A673 (cell line): ENCODE measurements around the gene TXLNG.

ENCODE experiments used
- EZH2 ChIP-seq: fragments of 200-600 bp; sonication (generic); IDR thresholded peaks from 2 replicates; pipeline ENCODE4 v1.6.1; 2017; ENCODE audit warnings: borderline replicate concordance, low read depth, mild to moderate bottlenecking, mixed read lengths, antibody characterized with exemption, low read length; ENCODE audit not compliant: poor library complexity, severe bottlenecking
- TF ChIP-seq, protein P1 (sequence below): fragments of 300-800, 200-600 bp; sonication (generic); conservative IDR thresholded peaks from 2 replicates; pipeline ENCODE4 v1.5.1; 2017; ENCODE audit warnings: low read depth, mild to moderate bottlenecking, antibody characterized with exemption, low read length, moderate library complexity, mixed read lengths

DNA sequence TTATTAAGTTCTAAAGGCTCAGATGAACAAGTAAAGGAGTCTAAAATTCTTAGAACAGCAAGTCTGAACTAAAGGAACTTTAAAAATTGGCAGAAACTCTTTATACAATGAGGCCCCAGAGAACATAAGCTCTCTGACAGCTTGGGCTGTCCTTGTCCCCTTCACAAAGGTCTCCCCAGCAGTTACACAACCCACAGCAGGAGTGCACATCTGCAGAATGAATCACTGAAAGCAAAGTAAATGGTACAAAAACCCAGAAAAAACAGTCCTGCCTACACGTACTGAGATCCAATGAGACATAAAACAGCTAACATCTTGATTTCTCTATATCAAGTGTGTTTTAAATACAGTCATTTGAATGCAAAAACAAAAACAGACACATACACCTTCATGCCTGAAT, 65.2 kb downstream of the TXLNG start:
- TF ChIP-seq, protein P1, sequence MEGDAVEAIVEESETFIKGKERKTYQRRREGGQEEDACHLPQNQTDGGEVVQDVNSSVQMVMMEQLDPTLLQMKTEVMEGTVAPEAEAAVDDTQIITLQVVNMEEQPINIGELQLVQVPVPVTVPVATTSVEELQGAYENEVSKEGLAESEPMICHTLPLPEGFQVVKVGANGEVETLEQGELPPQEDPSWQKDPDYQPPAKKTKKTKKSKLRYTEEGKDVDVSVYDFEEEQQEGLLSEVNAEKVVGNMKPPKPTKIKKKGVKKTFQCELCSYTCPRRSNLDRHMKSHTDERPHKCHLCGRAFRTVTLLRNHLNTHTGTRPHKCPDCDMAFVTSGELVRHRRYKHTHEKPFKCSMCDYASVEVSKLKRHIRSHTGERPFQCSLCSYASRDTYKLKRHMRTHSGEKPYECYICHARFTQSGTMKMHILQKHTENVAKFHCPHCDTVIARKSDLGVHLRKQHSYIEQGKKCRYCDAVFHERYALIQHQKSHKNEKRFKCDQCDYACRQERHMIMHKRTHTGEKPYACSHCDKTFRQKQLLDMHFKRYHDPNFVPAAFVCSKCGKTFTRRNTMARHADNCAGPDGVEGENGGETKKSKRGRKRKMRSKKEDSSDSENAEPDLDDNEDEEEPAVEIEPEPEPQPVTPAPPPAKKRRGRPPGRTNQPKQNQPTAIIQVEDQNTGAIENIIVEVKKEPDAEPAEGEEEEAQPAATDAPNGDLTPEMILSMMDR, result no peak
- no peak for TF ChIP-seq EZH2
